IPS-18c (cell line): ENCODE data around the gene MTHFD1L.

Source experiments
- H3K4me3 ChIP-seq: 2 replicates; pipeline ENCODE4 v1.7.0; 2013; ENCODE audit warnings: low read depth, mild to moderate bottlenecking, low read length, moderate library complexity; ENCODE audit not compliant: insufficient read depth
- H3K9me3 ChIP-seq: one replicate; pipeline ENCODE4 v1.6.1; 2013; ENCODE audit warnings: mild to moderate bottlenecking, low read length, moderate library complexity; ENCODE audit not compliant: control insufficient read depth, insufficient read depth

MTHFD1L gene

DNA sequence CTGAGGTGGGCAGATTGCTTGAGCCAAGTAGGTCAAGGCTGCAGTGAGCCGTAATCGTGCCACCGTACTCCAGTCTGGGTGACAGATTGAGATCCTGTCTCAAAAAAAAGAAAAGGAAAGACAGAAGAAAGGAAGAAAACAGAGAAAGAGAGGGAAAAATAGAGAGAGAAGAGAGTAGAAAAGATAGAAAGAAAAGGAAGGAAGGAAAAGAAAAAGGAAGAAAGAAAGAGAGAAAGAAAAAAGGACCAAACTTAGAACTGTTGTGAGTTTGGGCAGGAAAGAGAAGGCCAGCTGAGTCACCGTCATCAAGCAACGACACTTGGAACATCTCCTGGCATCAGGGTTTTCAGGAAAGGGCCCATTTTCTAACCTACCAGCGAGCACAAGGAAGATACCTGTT, 278.3 kb downstream of the MTHFD1L start:
- Histone ChIP-seq H3K4me3 (no peak overlapping the region), H3K9me3 (no peaks in the 10 kb centered on the region)

DNA sequence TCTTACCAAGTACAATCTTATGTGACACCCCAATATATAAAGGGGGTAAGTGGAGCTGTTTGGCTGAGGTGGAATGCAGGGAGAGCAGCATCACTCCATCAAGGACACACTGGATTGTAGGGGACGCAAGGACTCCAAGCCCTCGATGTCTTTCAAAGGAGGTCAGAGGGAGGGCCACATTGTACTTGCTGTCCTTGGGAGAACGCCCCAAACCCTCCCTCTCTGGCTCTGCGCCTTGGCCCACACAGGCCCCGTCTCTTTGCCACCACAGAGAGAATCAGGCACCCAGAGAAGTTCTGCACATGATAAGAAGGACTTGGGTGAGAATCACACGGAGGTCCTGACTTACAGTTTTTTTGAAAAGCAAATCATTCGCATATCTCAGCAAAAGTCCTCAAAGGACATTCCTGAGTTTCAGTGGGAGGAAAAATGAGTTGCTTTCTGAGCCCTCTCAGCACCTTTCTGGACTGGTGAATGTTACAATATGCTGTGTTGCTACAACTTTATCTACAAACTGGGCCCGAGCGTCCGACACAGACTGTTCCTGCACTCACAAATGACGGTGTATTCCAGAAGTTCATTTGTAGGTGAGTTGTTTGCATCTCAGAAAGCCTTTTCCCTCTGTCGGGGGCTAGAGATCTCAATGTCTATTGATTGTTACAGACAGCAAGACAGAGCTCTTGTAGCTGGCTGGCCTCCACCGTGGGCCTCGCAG, 281.8 kb downstream of the MTHFD1L start:
- H3K4me3 ChIP-seq, result no peak overlapping the region
- H3K9me3 ChIP-seq, result no peaks in the 10 kb centered on the region

DNA sequence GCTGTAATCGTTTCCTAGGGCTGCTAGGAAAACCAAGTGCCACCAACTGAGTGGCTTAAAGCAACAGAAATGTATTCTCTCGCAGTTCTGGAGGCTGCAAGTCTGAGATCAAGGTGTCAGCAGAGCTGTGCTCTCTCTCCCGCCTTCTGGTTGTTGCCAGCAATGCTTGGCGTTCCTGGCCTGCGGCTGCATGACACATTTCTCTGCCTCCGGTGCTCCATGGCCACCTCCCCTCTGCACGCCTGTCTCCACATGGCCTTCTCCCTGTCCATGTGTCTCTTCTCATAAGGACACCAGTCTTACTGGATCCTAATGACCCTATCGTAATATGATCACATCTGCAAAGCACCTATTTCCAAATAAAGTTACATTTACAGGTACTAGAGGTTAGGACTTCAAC, 282.6 kb downstream of the MTHFD1L start:
- Histone ChIP-seq H3K4me3 (no peak overlapping the region), H3K9me3 (no peaks in the 10 kb centered on the region)

DNA sequence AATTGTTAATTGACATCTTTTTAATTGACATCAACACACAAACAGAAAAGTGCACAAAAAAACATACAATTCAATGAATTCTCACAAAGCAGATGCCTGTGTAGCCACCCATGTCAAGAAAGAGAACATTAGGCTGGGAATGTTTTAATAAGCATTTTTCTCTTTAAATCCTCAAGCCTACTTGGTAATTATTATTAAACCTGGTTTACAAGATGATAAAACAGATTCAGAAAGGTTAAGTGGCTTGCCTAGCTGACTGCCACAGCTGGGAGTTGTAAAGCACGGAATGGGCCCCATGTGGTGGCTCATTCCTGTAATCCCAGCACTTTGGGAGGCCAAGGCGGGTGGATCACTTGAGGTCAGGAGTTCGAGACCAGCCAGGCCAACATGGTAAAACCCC, 284.3 kb downstream of the MTHFD1L start:
- no peak overlapping the region for H3K4me3 ChIP-seq
- H3K9me3 ChIP-seq, result no peaks in the 10 kb centered on the region
